ENCODE measurements around the gene CACNA1D.

Gene CACNA1D

GRCh38 chr3:53671961-53672299 is 177.5 kb downstream of the CACNA1D start:
- Histone ChIP-seq H3K36me3 (ENCODE audit: insufficient read depth, low read length) (no peaks in the 10 kb centered on the region), H3K9me3 (ENCODE audit: low read length) (no peaks in the 10 kb centered on the region), H3K4me1 (ENCODE audit: insufficient read depth, low read length) (no peaks in the 10 kb centered on the region), H2AFZ (ENCODE audit: low read depth, low read length) (no peak overlapping the region), H3K27me3 (ENCODE audit: insufficient read depth, low read length) (no peaks in the 10 kb centered on the region), H3K4me3 (ENCODE audit: low read length) (no peak overlapping the region)

GRCh38 chr3:53672981-53673380 is 178.6 kb downstream of the CACNA1D start:
- no peaks in the 10 kb centered on the region for H3K4me1 ChIP-seq (ENCODE audit: insufficient read depth, low read length)
- H3K4me3 ChIP-seq (ENCODE audit: low read length), result no peak overlapping the region
- H3K9me3 ChIP-seq (ENCODE audit: low read length), result no peaks in the 10 kb centered on the region
- H3K27me3 ChIP-seq (ENCODE audit: insufficient read depth, low read length), result no peaks in the 10 kb centered on the region
- H2AFZ ChIP-seq (ENCODE audit: low read depth, low read length), result no peak overlapping the region
- no peaks in the 10 kb centered on the region for H3K36me3 ChIP-seq (ENCODE audit: insufficient read depth, low read length)

- H3K9me3 ChIP-seq (ENCODE audit: low read length), result no peaks in the 10 kb centered on the region
- H2AFZ ChIP-seq (ENCODE audit: low read depth, low read length), result no peak overlapping the region
- H3K4me3 ChIP-seq (ENCODE audit: low read length), result no peak overlapping the region
- no peaks in the 10 kb centered on the region for H3K27me3 ChIP-seq (ENCODE audit: insufficient read depth, low read length)
- no peaks in the 10 kb centered on the region for H3K4me1 ChIP-seq (ENCODE audit: insufficient read depth, low read length)
- no peaks in the 10 kb centered on the region for H3K36me3 ChIP-seq (ENCODE audit: insufficient read depth, low read length)
Measured at GRCh38 chr3:53673722-53674350, 179.4 kb downstream of the CACNA1D start.

GRCh38 chr3:53674582-53674981 is 180.2 kb downstream of the CACNA1D start:
- no peak overlapping the region for H2AFZ ChIP-seq (ENCODE audit: low read depth, low read length)
- no peaks in the 10 kb centered on the region for H3K36me3 ChIP-seq (ENCODE audit: insufficient read depth, low read length)
- H3K4me1 ChIP-seq (ENCODE audit: insufficient read depth, low read length), result peaks cover 2% of the 10 kb centered on the region
- H3K27me3 ChIP-seq (ENCODE audit: insufficient read depth, low read length), result no peaks in the 10 kb centered on the region
- H3K4me3 ChIP-seq (ENCODE audit: low read length), result no peak overlapping the region
- no peaks in the 10 kb centered on the region for H3K9me3 ChIP-seq (ENCODE audit: low read length)

GRCh38 chr3:53675022-53675697 is 180.7 kb downstream of the CACNA1D start:
- Histone ChIP-seq H3K36me3 (ENCODE audit: insufficient read depth, low read length) (no peaks in the 10 kb centered on the region), H2AFZ (ENCODE audit: low read depth, low read length) (no peak overlapping the region), H3K9me3 (ENCODE audit: low read length) (no peaks in the 10 kb centered on the region), H3K4me3 (ENCODE audit: low read length) (no peak overlapping the region), H3K27me3 (ENCODE audit: insufficient read depth, low read length) (no peaks in the 10 kb centered on the region), H3K4me1 (ENCODE audit: insufficient read depth, low read length) (peaks cover 4% of the 10 kb centered on the region)

- Histone ChIP-seq H3K4me3 (ENCODE audit: low read length) (no peak overlapping the region), H3K4me1 (ENCODE audit: insufficient read depth, low read length) (peaks cover 6% of the 10 kb centered on the region), H2AFZ (ENCODE audit: low read depth, low read length) (no peak overlapping the region), H3K36me3 (ENCODE audit: insufficient read depth, low read length) (no peaks in the 10 kb centered on the region), H3K9me3 (ENCODE audit: low read length) (no peaks in the 10 kb centered on the region), H3K27me3 (ENCODE audit: insufficient read depth, low read length) (no peaks in the 10 kb centered on the region)
Measured at GRCh38 chr3:53675942-53676341, 181.5 kb downstream of the CACNA1D start.

- Histone ChIP-seq H3K4me3 (ENCODE audit: low read length) (no peak overlapping the region), H3K27me3 (ENCODE audit: insufficient read depth, low read length) (no peaks in the 10 kb centered on the region), H3K9me3 (ENCODE audit: low read length) (no peaks in the 10 kb centered on the region), H3K36me3 (ENCODE audit: insufficient read depth, low read length) (no peaks in the 10 kb centered on the region), H3K4me1 (ENCODE audit: insufficient read depth, low read length) (peaks cover 6% of the 10 kb centered on the region), H2AFZ (ENCODE audit: low read depth, low read length) (no peak overlapping the region)
Measured at GRCh38 chr3:53677413-53677812, 183.0 kb downstream of the CACNA1D start.

- Histone ChIP-seq H3K4me1 (ENCODE audit: insufficient read depth, low read length) (peaks cover 6% of the 10 kb centered on the region), H3K27me3 (ENCODE audit: insufficient read depth, low read length) (no peaks in the 10 kb centered on the region), H2AFZ (ENCODE audit: low read depth, low read length) (no peak overlapping the region), H3K9me3 (ENCODE audit: low read length) (no peaks in the 10 kb centered on the region), H3K4me3 (ENCODE audit: low read length) (no peak overlapping the region), H3K36me3 (ENCODE audit: insufficient read depth, low read length) (no peaks in the 10 kb centered on the region)
Measured at GRCh38 chr3:53680028-53680427, 185.6 kb downstream of the CACNA1D start.

- H3K4me3 ChIP-seq (ENCODE audit: low read length), result no peak overlapping the region
- H3K9me3 ChIP-seq (ENCODE audit: low read length), result no peaks in the 10 kb centered on the region
- H3K4me1 ChIP-seq (ENCODE audit: insufficient read depth, low read length), result peaks cover 6% of the 10 kb centered on the region
- H3K27me3 ChIP-seq (ENCODE audit: insufficient read depth, low read length), result no peaks in the 10 kb centered on the region
- no peaks in the 10 kb centered on the region for H3K36me3 ChIP-seq (ENCODE audit: insufficient read depth, low read length)
- no peak overlapping the region for H2AFZ ChIP-seq (ENCODE audit: low read depth, low read length)
Measured at GRCh38 chr3:53682807-53683206, 188.4 kb downstream of the CACNA1D start.

GRCh38 chr3:53688066-53688465 is 193.7 kb downstream of the CACNA1D start:
- Histone ChIP-seq H3K9me3 (ENCODE audit: low read length) (no peaks in the 10 kb centered on the region), H2AFZ (ENCODE audit: low read depth, low read length) (no peak overlapping the region), H3K4me1 (ENCODE audit: insufficient read depth, low read length) (no peaks in the 10 kb centered on the region), H3K36me3 (ENCODE audit: insufficient read depth, low read length) (no peaks in the 10 kb centered on the region), H3K27me3 (ENCODE audit: insufficient read depth, low read length) (no peaks in the 10 kb centered on the region), H3K4me3 (ENCODE audit: low read length) (no peak overlapping the region)

- Histone ChIP-seq H3K27me3 (ENCODE audit: insufficient read depth, low read length) (no peaks in the 10 kb centered on the region), H3K36me3 (ENCODE audit: insufficient read depth, low read length) (no peaks in the 10 kb centered on the region), H3K4me3 (ENCODE audit: low read length) (no peak overlapping the region), H3K9me3 (ENCODE audit: low read length) (no peaks in the 10 kb centered on the region), H2AFZ (ENCODE audit: low read depth, low read length) (no peak overlapping the region), H3K4me1 (ENCODE audit: insufficient read depth, low read length) (no peaks in the 10 kb centered on the region)
Measured at GRCh38 chr3:53688989-53689388, 194.6 kb downstream of the CACNA1D start.

GRCh38 chr3:53689681-53690080 is 195.3 kb downstream of the CACNA1D start:
- Histone ChIP-seq H2AFZ (ENCODE audit: low read depth, low read length) (no peak overlapping the region), H3K4me1 (ENCODE audit: insufficient read depth, low read length) (no peaks in the 10 kb centered on the region), H3K36me3 (ENCODE audit: insufficient read depth, low read length) (no peaks in the 10 kb centered on the region), H3K9me3 (ENCODE audit: low read length) (no peaks in the 10 kb centered on the region), H3K4me3 (ENCODE audit: low read length) (no peak overlapping the region), H3K27me3 (ENCODE audit: insufficient read depth, low read length) (no peaks in the 10 kb centered on the region)

GRCh38 chr3:53690521-53690920 is 196.1 kb downstream of the CACNA1D start:
- no peaks in the 10 kb centered on the region for H3K9me3 ChIP-seq (ENCODE audit: low read length)
- H3K27me3 ChIP-seq (ENCODE audit: insufficient read depth, low read length), result no peaks in the 10 kb centered on the region
- H3K36me3 ChIP-seq (ENCODE audit: insufficient read depth, low read length), result no peaks in the 10 kb centered on the region
- no peak overlapping the region for H3K4me3 ChIP-seq (ENCODE audit: low read length)
- no peaks in the 10 kb centered on the region for H3K4me1 ChIP-seq (ENCODE audit: insufficient read depth, low read length)
- no peak overlapping the region for H2AFZ ChIP-seq (ENCODE audit: low read depth, low read length)

GRCh38 chr3:53691349-53691748 is 196.9 kb downstream of the CACNA1D start:
- no peak overlapping the region for H2AFZ ChIP-seq (ENCODE audit: low read depth, low read length)
- no peaks in the 10 kb centered on the region for H3K4me1 ChIP-seq (ENCODE audit: insufficient read depth, low read length)
- H3K9me3 ChIP-seq (ENCODE audit: low read length), result no peaks in the 10 kb centered on the region
- H3K27me3 ChIP-seq (ENCODE audit: insufficient read depth, low read length), result no peaks in the 10 kb centered on the region
- no peaks in the 10 kb centered on the region for H3K36me3 ChIP-seq (ENCODE audit: insufficient read depth, low read length)
- H3K4me3 ChIP-seq (ENCODE audit: low read length), result no peak overlapping the region

Data from neuron (in vitro differentiated cells).